ENCODE measurements around the gene FBXO41.

The FBXO41 gene

DNA sequence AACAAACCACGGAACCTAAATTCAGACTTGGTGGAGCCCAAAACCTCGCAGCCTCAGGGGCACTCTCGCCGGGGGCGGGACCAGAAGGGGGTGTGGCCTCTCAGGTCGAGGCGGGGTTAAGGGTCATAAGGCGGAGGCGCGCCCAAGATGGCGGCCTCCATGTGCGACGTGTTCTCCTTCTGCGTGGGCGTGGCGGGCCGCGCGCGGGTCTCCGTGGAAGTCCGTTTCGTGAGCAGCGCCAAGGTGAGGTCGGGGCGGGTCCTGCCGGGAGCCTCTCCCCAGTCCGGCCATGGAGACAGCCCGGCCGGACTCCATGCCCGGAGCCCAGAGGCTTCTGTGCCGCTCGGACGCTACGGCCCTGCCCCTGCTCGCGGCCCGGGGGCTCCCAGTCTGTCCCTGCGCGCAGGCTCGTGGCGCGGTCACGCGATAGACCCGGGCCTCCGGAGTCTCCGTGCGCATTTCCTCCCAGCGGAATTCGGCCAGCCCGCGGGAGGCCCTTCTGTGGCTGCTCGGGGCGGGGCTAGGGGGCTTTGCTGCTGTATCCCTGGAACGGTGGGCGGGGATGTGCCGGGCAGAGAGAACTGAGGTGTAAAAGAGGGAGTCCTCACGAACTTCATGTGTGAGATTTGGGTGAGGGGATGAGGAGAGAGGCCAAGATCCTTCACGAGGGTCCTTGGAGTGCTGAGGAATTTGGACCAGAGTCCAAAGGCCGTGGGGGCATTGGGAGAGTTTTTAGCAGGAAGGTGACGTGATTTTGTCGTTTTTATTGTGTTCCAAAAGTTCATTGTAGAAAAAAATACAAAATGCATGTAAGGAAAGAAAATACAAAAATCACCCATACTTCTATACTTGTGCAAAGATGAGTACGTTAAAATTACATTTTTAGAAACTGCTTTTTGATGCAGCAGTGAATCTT is 69.9 kb downstream of the FBXO41 start, which contains the start of gene SMYD5:
SMYD5 (plus strand) TSS at position 126 of the 916 bp plus-strand sequence; CDS start at position 148, 22 bp downstream.
- H3K4me3 ChIP-seq (replicated peaks; ENCODE audit: low read depth, low read length), result peak within 1 kb of the TSS; percentile 82
- TF ChIP-seq, protein P1, sequence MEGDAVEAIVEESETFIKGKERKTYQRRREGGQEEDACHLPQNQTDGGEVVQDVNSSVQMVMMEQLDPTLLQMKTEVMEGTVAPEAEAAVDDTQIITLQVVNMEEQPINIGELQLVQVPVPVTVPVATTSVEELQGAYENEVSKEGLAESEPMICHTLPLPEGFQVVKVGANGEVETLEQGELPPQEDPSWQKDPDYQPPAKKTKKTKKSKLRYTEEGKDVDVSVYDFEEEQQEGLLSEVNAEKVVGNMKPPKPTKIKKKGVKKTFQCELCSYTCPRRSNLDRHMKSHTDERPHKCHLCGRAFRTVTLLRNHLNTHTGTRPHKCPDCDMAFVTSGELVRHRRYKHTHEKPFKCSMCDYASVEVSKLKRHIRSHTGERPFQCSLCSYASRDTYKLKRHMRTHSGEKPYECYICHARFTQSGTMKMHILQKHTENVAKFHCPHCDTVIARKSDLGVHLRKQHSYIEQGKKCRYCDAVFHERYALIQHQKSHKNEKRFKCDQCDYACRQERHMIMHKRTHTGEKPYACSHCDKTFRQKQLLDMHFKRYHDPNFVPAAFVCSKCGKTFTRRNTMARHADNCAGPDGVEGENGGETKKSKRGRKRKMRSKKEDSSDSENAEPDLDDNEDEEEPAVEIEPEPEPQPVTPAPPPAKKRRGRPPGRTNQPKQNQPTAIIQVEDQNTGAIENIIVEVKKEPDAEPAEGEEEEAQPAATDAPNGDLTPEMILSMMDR (IDR thresholded peaks at IDR 0.05; ENCODE audit: low read depth, low read length, missing control alignments), result no peak
- peak; percentile 50 for DNase-seq (ENCODE audit: extremely low read depth, low read depth)

- DNase-seq (ENCODE audit: extremely low read depth, low read depth), result peak; percentile 42
- TF ChIP-seq, protein P1 (IDR thresholded peaks at IDR 0.05; ENCODE audit: low read depth, low read length, missing control alignments), result peak; percentile 99
- no peak overlapping the region for H3K4me3 ChIP-seq (replicated peaks; ENCODE audit: low read depth, low read length)
Measured at GRCh38 chr2:73212448-73213176, 71.7 kb downstream of the FBXO41 start.

GRCh38 chr2:73212098-73212447 is 72.2 kb downstream of the FBXO41 start:
- no peak for DNase-seq (ENCODE audit: extremely low read depth, low read depth)
- TF ChIP-seq, protein P1 (IDR thresholded peaks at IDR 0.05; ENCODE audit: low read depth, low read length, missing control alignments), result no peak
- no peak overlapping the region for H3K4me3 ChIP-seq (replicated peaks; ENCODE audit: low read depth, low read length)

DNA sequence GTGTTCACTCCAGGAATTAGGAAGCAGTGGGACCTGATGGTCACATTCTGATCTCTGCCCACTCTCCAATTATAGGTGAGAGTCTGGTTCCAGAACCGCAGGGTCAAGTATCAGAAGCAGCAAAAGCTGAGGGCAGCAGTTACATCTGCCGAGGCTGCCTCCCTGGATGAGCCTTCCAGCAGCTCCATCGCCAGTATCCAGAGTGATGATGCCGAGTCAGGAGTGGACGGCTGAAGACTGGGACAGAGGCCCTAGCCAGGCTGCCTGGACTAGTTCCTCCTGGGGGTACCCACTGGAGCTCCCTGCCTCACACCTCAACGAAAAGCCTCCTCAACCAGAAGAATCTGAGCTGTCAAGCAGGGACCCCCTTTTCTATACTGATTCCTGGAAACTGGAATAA is 73.6 kb downstream of the FBXO41 start:
- TF ChIP-seq, protein P1 (IDR thresholded peaks at IDR 0.05; ENCODE audit: low read depth, low read length, missing control alignments), result no peak

GRCh38 chr2:73210019-73210418 is 74.3 kb downstream of the FBXO41 start:
- TF ChIP-seq, protein P1 (IDR thresholded peaks at IDR 0.05; ENCODE audit: low read depth, low read length, missing control alignments), result no peak
- DNase-seq (ENCODE audit: extremely low read depth, low read depth), result no peak
- no peak overlapping the region for H3K4me3 ChIP-seq (replicated peaks; ENCODE audit: low read depth, low read length)

More for the DNA sequence above, 73.6 kb downstream of the FBXO41 start:
- DNase-seq (ENCODE audit: extremely low read depth, low read depth), result no peak
- no peak overlapping the region for H3K4me3 ChIP-seq (replicated peaks; ENCODE audit: low read depth, low read length)

DNA sequence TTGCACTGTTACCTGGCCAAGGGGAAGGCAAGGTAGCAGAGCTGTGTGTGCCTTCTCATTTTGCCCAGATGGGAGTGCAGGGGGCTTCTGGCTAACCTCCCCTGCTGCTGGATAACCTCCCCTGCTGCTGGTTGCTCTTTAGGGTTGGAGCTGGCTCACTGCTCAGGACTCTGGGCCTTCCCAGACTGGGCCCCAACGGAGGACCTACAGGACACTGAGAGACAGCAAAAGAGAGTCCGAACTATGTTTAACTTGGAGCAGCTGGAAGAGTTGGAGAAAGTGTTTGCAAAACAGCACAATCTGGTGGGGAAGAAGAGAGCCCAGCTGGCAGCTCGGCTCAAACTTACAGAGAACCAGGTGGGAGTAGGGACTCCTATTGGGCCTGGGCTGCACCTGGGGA is 76.0 kb downstream of the FBXO41 start:
- TF ChIP-seq, protein P1 (IDR thresholded peaks at IDR 0.05; ENCODE audit: low read depth, low read length, missing control alignments), result no peak
- H3K4me3 ChIP-seq (replicated peaks; ENCODE audit: low read depth, low read length), result no peak overlapping the region
- no peak for DNase-seq (ENCODE audit: extremely low read depth, low read depth)

Measured in HFF-Myc (cell line).